Neural cell (in vitro differentiated cells): Measurements from ENCODE around the gene ARL15. TPM values are rescaled to one million over a fixed set of nuclear protein-coding genes. Genes with fewer than 3 reads are reported as not detected.

ENCODE experiments used
- H2AFZ ChIP-seq: fragments of 200-600, 300-800 bp; sonication (generic), shearing (Covaris generic); 2 replicates; pipeline ENCODE4 v1.6.0; 2014; ENCODE audit warnings: low read depth, mild to moderate bottlenecking, antibody characterized with exemption, low read length, moderate library complexity
- H3F3A ChIP-seq: fragments of 200-600 bp; shearing (Covaris generic); 2 replicates; pipeline ENCODE4 v1.6.1; 2016; ENCODE audit warnings: mild to moderate bottlenecking, moderate library complexity, mixed read lengths, antibody characterized with exemption, low read length; ENCODE audit not compliant: insufficient read depth, poor library complexity, severe bottlenecking
- H3K27ac ChIP-seq: fragments of 200-600, 300-800 bp; sonication (generic), shearing (Covaris generic); 2 replicates; pipeline ENCODE4 v1.5.1; 2014; ENCODE audit warnings: mild to moderate bottlenecking, low read length, moderate library complexity
- H3K27me3 ChIP-seq: fragments of 300-800, 200-600 bp; sonication (generic), shearing (Covaris generic); 2 replicates; pipeline ENCODE4 v1.6.0; 2014; ENCODE audit warnings: mild to moderate bottlenecking, low read depth, low read length, moderate library complexity; ENCODE audit not compliant: insufficient read depth
- H3K36me3 ChIP-seq: fragments of 300-800, 200-600 bp; sonication (generic), shearing (Covaris generic); 2 replicates; pipeline ENCODE4 v1.5.1; 2014; ENCODE audit warnings: mild to moderate bottlenecking, antibody characterized with exemption, low read length, moderate library complexity; ENCODE audit not compliant: insufficient read depth
- H3K4me2 ChIP-seq: fragments of 300-800, 200-600 bp; sonication (generic), shearing (Covaris generic); 2 replicates; pipeline ENCODE4 v1.6.0; 2014; ENCODE audit warnings: mild to moderate bottlenecking, low read length
- H3K4me3 ChIP-seq: fragments of 300-800, 200-600 bp; sonication (generic), shearing (Covaris generic); 2 replicates; pipeline ENCODE4 v1.5.1; 2014; ENCODE audit warnings: mild to moderate bottlenecking, low read length, moderate library complexity
- H3K79me2 ChIP-seq: fragments of 200-600 bp; shearing (Covaris generic); replicated peaks from 2 replicates; pipeline ENCODE4 v1.6.0; 2014; ENCODE audit warnings: mild to moderate bottlenecking, low read length, moderate library complexity; ENCODE audit not compliant: insufficient read depth
- H3K9ac ChIP-seq: fragments of 300-800, 200-600 bp; sonication (generic), shearing (Covaris generic); 2 replicates; pipeline ENCODE4 v1.6.1; 2016; ENCODE audit warnings: mild to moderate bottlenecking, low read length, mixed read lengths
- H3K9me2 ChIP-seq: fragments of 200-600 bp; shearing (Covaris generic); 2 replicates; pipeline ENCODE4 v1.6.1; 2016; ENCODE audit warnings: mild to moderate bottlenecking, low read length, mixed read lengths; ENCODE audit not compliant: insufficient read depth
- H3K9me3 ChIP-seq: fragments of 200-600, 300-800 bp; sonication (generic), shearing (Covaris generic); 2 replicates; pipeline ENCODE4 v1.6.1; 2016; ENCODE audit warnings: mild to moderate bottlenecking, mixed run types, low read length, moderate library complexity, mixed read lengths
- H4K20me1 ChIP-seq: fragments of 200-600 bp; shearing (Covaris generic); 2 replicates; pipeline ENCODE4 v1.6.1; 2016; ENCODE audit warnings: mild to moderate bottlenecking, mixed run types; ENCODE audit not compliant: insufficient read depth
- CTCF ChIP-seq: fragments of 450-650 bp; IDR thresholded peaks from 2 replicates; pipeline ENCODE4 v1.5.1; 2014; ENCODE audit warnings: antibody characterized with exemption, mild to moderate bottlenecking, moderate library complexity; ENCODE audit not compliant: poor library complexity, severe bottlenecking
- EP300 ChIP-seq: fragments of 450-650 bp; conservative IDR thresholded peaks from 2 replicates; pipeline ENCODE4 v1.6.1; 2014; ENCODE audit warnings: antibody characterized with exemption, mild to moderate bottlenecking, moderate library complexity; ENCODE audit not compliant: poor library complexity, severe bottlenecking
- EZH2 ChIP-seq: fragments of 200-600, 300-800 bp; shearing (Covaris generic), sonication (generic); IDR thresholded peaks from 2 replicates; pipeline ENCODE4 v1.6.1; 2014; ENCODE audit warnings: antibody characterized with exemption, low read length, borderline replicate concordance, mild to moderate bottlenecking; ENCODE audit not compliant: insufficient read depth, poor library complexity, severe bottlenecking
- MXI1 ChIP-seq: fragments of 450-650 bp; conservative IDR thresholded peaks from 2 replicates; pipeline ENCODE4 v1.6.1; 2014; ENCODE audit warnings: antibody characterized with exemption, mild to moderate bottlenecking; ENCODE audit not compliant: poor library complexity, severe bottlenecking
- POLR2AphosphoS5 ChIP-seq: IDR thresholded peaks from 2 replicates; pipeline ENCODE4 v1.6.1; 2012
- RAD21 ChIP-seq: fragments of 450-650 bp; conservative IDR thresholded peaks from 2 replicates; pipeline ENCODE4 v1.6.1; 2014; ENCODE audit warnings: antibody characterized with exemption, mild to moderate bottlenecking, moderate library complexity
- REST ChIP-seq: IDR thresholded peaks from 2 replicates; pipeline ENCODE4 v1.6.1; 2012; ENCODE audit warnings: borderline replicate concordance
- SMC3 ChIP-seq: fragments of 450-650 bp; conservative IDR thresholded peaks from 2 replicates; pipeline ENCODE4 v1.6.1; 2014; ENCODE audit warnings: antibody characterized with exemption, mild to moderate bottlenecking, moderate library complexity; ENCODE audit not compliant: poor library complexity
- TAF1 ChIP-seq: IDR thresholded peaks from 2 replicates; pipeline ENCODE4 v1.6.1; 2012; ENCODE audit warnings: low read depth
- polyA plus RNA-seq: library from polyadenylated mRNA; depleted of rRNA; stranded (reverse); fragments of >200 nt; gene quantifications from 2 replicates; pipeline ENCODE4 v1.2.3, GENCODE V29; 2014

The ARL15 gene
- polyA plus RNA-seq, 1 donor from 2014 or later: 51.9 TPM

- H3K27ac ChIP-seq: no peak overlapping the region
- H3K79me2 ChIP-seq: no peaks in the 10 kb centered on the region
- TF ChIP-seq MXI1 (no peak), CTCF (no peak), TAF1 (no peak), SMC3 (no peak), RAD21 (no peak), EP300 (no peak), POLR2AphosphoS5 (no peak)
These were observed 45.8 kb downstream of the ARL15 start for GRCh38 chr5:54264574-54264973.

GRCh38 chr5:54263447-54263846 lies 46.9 kb downstream of the ARL15 start:
- H3K4me2 ChIP-seq: no peak overlapping the region
- no peaks in the 10 kb centered on the region for H3K27me3 ChIP-seq
- H3K36me3 ChIP-seq: no peaks in the 10 kb centered on the region
- H3K9ac ChIP-seq: no peak overlapping the region
- H3F3A ChIP-seq: no peaks in the 10 kb centered on the region
- H2AFZ ChIP-seq: no peak overlapping the region
- no peaks in the 10 kb centered on the region for H3K9me3 ChIP-seq
- no peaks in the 10 kb centered on the region for H3K9me2 ChIP-seq
- H4K20me1 ChIP-seq: no peaks in the 10 kb centered on the region
- no peaks in the 10 kb centered on the region for H3K79me2 ChIP-seq
- TF ChIP-seq RAD21: no peak
- TF ChIP-seq EP300: no peak
- TF ChIP-seq POLR2AphosphoS5: no peak
- no peak for TF ChIP-seq SMC3
- no peak for TF ChIP-seq REST
- TF ChIP-seq MXI1: no peak
- no peak for TF ChIP-seq EZH2
- no peak overlapping the region for H3K27ac ChIP-seq
- H3K4me3 ChIP-seq: no peak overlapping the region

More at GRCh38 chr5:54264574-54264973, 45.8 kb downstream of the ARL15 start:
- H3K9ac ChIP-seq: no peak overlapping the region
- no peaks in the 10 kb centered on the region for H3K9me3 ChIP-seq
- no peak overlapping the region for H3K4me3 ChIP-seq
- no peak overlapping the region for H2AFZ ChIP-seq
- H3K9me2 ChIP-seq: no peaks in the 10 kb centered on the region
- no peaks in the 10 kb centered on the region for H3K36me3 ChIP-seq
- H3K4me2 ChIP-seq: no peak overlapping the region
- no peaks in the 10 kb centered on the region for H3K27me3 ChIP-seq
- no peaks in the 10 kb centered on the region for H4K20me1 ChIP-seq
- no peaks in the 10 kb centered on the region for H3F3A ChIP-seq

- no peaks in the 10 kb centered on the region for H3K27me3 ChIP-seq
- no peak overlapping the region for H3K9ac ChIP-seq
- no peaks in the 10 kb centered on the region for H3K9me2 ChIP-seq
- H2AFZ ChIP-seq: no peak overlapping the region
- TF ChIP-seq RAD21: no peak
- TF ChIP-seq CTCF: no peak
- TF ChIP-seq EZH2: no peak
- no peak for TF ChIP-seq TAF1
- TF ChIP-seq SMC3: no peak
- no peak for TF ChIP-seq POLR2AphosphoS5
- TF ChIP-seq MXI1: no peak
- no peak for TF ChIP-seq EP300
- TF ChIP-seq REST: no peak
- no peak overlapping the region for H3K4me3 ChIP-seq
- no peaks in the 10 kb centered on the region for H3K79me2 ChIP-seq
- H4K20me1 ChIP-seq: no peaks in the 10 kb centered on the region
- H3K4me2 ChIP-seq: no peak overlapping the region
- no peaks in the 10 kb centered on the region for H3F3A ChIP-seq
- no peaks in the 10 kb centered on the region for H3K9me3 ChIP-seq
- H3K36me3 ChIP-seq: no peaks in the 10 kb centered on the region
- H3K27ac ChIP-seq: no peak overlapping the region
These were observed 48.8 kb downstream of the ARL15 start for GRCh38 chr5:54261596-54261995.
